NT2/D1 (cell line): ENCODE measurements around the gene NIPAL3.

Experiments used
- DNase-seq: peaks from one replicate; pipeline ENCODE4 v3.0.0-alpha.2; 2011; ENCODE audit warnings: low read depth, low spot score
- H3K27me3 ChIP-seq: 2 replicates; pipeline ENCODE4 v1.6.0; 2011; ENCODE audit warnings: mild to moderate bottlenecking; ENCODE audit not compliant: insufficient read length, insufficient read depth
- H3K36me3 ChIP-seq: 2 replicates; pipeline ENCODE4 v1.6.1; 2011; ENCODE audit warnings: mild to moderate bottlenecking, low read length, mixed read lengths; ENCODE audit not compliant: insufficient read depth, insufficient read length
- H3K4me1 ChIP-seq: 2 replicates; pipeline ENCODE4 v1.5.1; 2011; ENCODE audit not compliant: insufficient read depth, insufficient read length
- H3K4me3 ChIP-seq: 2 replicates; pipeline ENCODE4 v1.5.1; 2011; ENCODE audit warnings: low read depth; ENCODE audit not compliant: insufficient read length
- H3K9ac ChIP-seq: 2 replicates; pipeline ENCODE4 v1.6.0; 2011; ENCODE audit warnings: low read depth; ENCODE audit not compliant: insufficient read length
- H3K9me3 ChIP-seq: 2 replicates; pipeline ENCODE4 v1.5.1; 2011; ENCODE audit warnings: mild to moderate bottlenecking, low read length; ENCODE audit not compliant: insufficient read depth
- SUZ12 ChIP-seq: IDR thresholded peaks from 2 replicates; pipeline ENCODE4 v1.6.1; 2011; ENCODE audit not compliant: insufficient read length, insufficient read depth; ENCODE audit errors: extremely low read depth
- YY1 ChIP-seq: IDR thresholded peaks from 2 replicates; pipeline ENCODE4 v1.6.1; 2011; ENCODE audit not compliant: insufficient read length, insufficient read depth
- ZNF274 ChIP-seq: IDR thresholded peaks from 2 replicates; pipeline ENCODE4 v1.6.1; 2011; ENCODE audit warnings: mild to moderate bottlenecking, low read depth, low read length

The NIPAL3 gene

DNA sequence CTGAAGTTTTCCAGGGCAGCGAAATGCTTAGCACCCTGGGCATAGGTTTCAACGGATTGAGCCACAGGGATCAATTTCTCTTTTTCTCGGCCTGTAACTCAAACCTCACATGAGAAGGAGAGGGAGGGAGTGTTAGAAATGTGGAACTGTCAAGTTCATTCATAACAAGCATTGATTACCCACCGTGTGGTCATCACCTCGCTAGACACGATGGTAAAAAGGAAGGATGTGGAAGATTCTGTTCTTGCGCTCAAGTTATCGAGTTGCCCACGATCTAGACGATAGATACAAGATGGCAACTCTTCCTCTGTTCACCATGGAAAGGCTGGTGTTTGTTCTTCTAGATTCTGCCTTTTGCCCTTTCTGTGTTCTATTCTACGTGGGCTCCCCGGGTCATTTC, 83.0 kb downstream of the NIPAL3 start:
- no peaks in the 10 kb centered on the region for H3K9me3 ChIP-seq
- no peak for DNase-seq
- H3K4me1 ChIP-seq, result peaks cover 3% of the 10 kb centered on the region
- TF ChIP-seq YY1, result no peak
- no peak for TF ChIP-seq SUZ12
- TF ChIP-seq ZNF274, result no peak
- H3K4me3 ChIP-seq, result no peak overlapping the region
- no peaks in the 10 kb centered on the region for H3K27me3 ChIP-seq
- no peak overlapping the region for H3K9ac ChIP-seq
- H3K36me3 ChIP-seq, result no peaks in the 10 kb centered on the region

DNA sequence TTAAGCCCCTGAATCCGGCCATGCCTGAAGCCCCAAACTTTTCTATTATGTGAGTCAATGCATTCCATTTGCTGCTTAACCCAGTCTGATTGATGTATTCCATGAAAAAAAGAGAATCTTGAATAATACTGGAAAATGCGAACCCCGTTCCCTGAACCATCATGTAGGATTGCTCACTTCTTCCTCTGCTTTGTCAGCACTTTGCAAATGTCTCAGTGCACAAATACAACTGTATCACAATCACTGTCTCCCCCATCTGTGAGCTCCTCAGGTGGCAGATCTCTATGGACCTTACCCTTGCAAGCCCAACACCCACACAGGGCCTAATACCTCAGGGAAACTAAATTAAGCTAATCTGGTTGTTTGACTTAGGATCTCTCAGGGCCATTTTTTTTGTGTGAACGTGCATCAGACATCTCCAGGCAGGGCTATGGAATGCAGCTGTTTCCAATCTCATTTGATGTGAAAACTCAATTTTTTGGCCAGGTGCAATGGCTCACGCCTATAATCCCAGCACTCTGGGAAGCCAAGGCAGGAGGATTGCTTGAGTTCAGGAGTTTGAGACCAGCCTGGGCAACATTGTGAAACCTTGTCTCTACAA, 84.9 kb downstream of the NIPAL3 start:
- Histone ChIP-seq H3K36me3 (no peaks in the 10 kb centered on the region), H3K4me1 (peaks cover 3% of the 10 kb centered on the region), H3K4me3 (no peak overlapping the region), H3K9ac (no peak overlapping the region), H3K27me3 (no peaks in the 10 kb centered on the region), H3K9me3 (no peaks in the 10 kb centered on the region)
- TF ChIP-seq YY1 (no peak), SUZ12 (no peak), ZNF274 (no peak)
- no peak for DNase-seq

DNA sequence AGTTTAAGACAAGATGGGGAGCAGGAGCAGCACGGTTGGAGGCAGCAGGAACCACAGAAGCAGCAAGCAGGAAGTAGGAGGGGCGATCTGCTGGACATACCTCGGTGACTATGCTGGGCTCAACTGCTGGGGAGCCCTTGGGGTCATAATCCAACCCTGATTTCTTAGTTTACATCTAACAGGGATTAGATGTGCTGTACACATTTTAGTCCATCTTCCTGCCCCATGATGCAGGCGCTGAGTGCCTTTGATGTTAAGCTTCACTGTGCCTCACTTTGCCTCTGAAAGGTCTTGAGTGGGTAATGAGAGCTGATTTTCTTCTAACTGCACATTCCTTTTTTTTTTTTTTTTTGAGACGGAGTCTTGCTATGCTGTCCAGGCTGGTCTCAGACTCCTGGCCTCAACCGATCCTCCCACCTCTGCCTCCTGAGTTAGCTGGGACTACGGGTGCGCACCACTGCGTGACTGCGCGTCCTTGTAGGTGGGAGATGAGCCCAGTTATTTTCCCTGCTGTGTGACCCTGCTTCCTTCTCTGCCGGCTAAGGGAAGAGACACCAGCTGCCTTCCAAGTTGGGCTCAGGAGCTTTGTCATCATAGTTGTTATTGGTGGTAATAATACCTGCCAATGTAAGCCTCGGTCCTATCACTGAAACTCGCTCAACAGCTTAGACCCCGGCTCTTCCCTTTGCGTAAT, 85.9 kb downstream of the NIPAL3 start:
- no peak for DNase-seq
- Histone ChIP-seq H3K4me3 (peak overlapping the region; percentile 86), H3K27me3 (no peaks in the 10 kb centered on the region), H3K4me1 (peaks cover 3% of the 10 kb centered on the region), H3K9ac (peak overlapping the region; percentile 52), H3K36me3 (no peaks in the 10 kb centered on the region), H3K9me3 (no peaks in the 10 kb centered on the region)
- TF ChIP-seq SUZ12, result no peak
- no peak for TF ChIP-seq YY1
- TF ChIP-seq ZNF274, result no peak

DNA sequence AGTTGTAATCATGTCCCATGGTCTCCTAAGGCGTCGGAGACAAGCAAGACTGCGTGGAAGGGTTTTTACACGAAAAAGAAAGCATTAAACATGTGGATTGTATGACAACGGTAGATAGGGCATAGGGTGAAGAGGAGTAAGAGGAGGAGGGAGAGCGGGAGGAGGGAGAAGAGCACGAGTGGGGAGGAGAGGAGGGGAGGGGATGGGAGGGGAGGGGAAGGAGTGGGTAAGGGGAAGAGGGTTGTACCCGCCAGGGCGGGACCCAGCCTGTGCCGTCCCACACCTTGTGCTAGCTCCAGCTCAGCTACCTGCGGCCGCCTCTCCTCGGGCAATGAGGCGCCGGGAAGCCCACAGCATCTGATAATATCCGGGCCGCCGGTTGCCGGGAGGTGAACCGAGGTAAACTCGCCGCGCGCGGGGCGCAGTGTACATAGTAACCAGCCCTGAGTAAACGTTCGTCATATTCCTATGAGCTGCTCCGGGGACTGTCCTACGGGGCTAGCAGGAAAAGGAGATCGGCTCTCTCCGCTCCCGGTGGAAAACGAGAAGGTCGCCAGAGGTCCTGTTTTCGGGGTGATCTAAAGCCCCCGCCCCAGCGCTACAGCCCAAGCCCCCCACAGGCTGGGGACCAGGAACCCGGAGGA, 86.6 kb downstream of the NIPAL3 start:
- Histone ChIP-seq H3K4me3 (peak overlapping the region; percentile 86), H3K4me1 (peaks cover 6% of the 10 kb centered on the region), H3K9ac (peak overlapping the region; percentile 93), H3K36me3 (no peaks in the 10 kb centered on the region), H3K27me3 (no peaks in the 10 kb centered on the region), H3K9me3 (no peaks in the 10 kb centered on the region)
- DNase-seq, result no peak
- TF ChIP-seq ZNF274 (no peak), SUZ12 (no peak), YY1 (no peak)

DNA sequence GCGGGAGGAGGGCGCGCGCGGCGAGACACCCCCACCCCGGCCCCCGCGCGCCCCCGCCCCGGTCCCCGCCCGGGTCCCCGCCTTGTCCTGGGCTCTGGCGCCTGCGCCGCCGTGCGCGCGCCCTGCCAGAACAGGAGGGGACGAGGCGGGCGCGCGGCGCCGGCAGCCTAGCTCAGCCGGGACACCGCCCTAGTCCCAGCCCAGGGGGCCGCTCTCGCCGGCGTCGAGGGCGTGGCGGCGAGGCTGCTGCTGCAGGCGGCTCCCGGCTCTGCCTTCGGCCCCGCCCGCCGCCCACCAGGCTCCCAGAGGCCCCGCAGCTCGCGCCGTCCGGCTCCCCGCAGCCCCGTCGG, 87.1 kb downstream of the NIPAL3 start, which contains the start of gene RCAN3:
Gene RCAN3 (plus strand): TSS at position 128 of the 350 bp plus-strand sequence. CDS start 11,537 bp downstream, outside the sequence.
- H3K9me3 ChIP-seq, result no peaks in the 10 kb centered on the region
- no peaks in the 10 kb centered on the region for H3K27me3 ChIP-seq
- peak within 1 kb of the TSS; percentile 93 for H3K9ac ChIP-seq
- peak; percentile 93 for DNase-seq
- no peaks in the 10 kb centered on the region for H3K36me3 ChIP-seq
- H3K4me3 ChIP-seq, result peak within 1 kb of the TSS; percentile 86
- H3K4me1 ChIP-seq, result peaks cover 7% of the 10 kb centered on the region
- TF ChIP-seq SUZ12 (no peak), YY1 (no peak), ZNF274 (no peak)

DNA sequence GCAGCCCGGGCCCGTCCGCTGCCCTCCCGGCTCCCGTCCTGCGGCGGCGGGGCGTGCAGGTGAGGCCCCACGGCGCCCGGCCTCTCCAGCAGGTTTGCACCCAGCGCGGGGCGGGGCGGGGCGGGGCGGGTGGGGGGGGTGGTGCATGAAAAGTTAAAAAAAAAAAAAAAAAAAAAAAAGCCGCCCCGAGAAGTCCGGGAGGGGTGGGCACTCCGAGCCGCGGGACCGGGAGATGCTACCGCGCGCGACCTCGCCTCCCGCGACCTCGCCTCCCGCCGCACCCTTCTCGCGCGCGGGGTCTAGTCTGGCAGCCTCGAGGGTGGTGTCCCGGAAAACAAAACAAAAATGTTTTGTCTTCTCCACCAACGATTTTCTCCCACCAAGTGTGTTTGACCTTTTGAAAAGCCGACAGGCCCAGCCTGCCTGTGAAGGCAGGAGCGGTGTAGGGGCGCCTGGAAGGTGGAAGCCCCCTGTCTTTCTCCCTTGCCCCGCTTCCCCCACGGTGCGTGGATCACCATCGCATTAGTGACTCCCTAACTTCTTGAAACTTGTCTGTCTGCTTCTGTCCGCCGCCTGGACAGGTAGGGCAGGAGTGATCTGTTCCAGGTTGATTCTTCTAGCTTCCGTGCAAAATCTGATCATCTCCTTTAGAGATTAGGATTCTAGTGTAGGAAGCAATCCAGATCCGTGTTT, 87.6 kb downstream of the NIPAL3 start:
- Histone ChIP-seq H3K4me3 (peak overlapping the region; percentile 86), H3K9me3 (no peaks in the 10 kb centered on the region), H3K4me1 (peaks cover 7% of the 10 kb centered on the region), H3K36me3 (no peaks in the 10 kb centered on the region), H3K27me3 (no peaks in the 10 kb centered on the region), H3K9ac (peak overlapping the region; percentile 81)
- TF ChIP-seq ZNF274, result no peak
- no peak for TF ChIP-seq YY1
- no peak for TF ChIP-seq SUZ12
- DNase-seq, result no peak

DNA sequence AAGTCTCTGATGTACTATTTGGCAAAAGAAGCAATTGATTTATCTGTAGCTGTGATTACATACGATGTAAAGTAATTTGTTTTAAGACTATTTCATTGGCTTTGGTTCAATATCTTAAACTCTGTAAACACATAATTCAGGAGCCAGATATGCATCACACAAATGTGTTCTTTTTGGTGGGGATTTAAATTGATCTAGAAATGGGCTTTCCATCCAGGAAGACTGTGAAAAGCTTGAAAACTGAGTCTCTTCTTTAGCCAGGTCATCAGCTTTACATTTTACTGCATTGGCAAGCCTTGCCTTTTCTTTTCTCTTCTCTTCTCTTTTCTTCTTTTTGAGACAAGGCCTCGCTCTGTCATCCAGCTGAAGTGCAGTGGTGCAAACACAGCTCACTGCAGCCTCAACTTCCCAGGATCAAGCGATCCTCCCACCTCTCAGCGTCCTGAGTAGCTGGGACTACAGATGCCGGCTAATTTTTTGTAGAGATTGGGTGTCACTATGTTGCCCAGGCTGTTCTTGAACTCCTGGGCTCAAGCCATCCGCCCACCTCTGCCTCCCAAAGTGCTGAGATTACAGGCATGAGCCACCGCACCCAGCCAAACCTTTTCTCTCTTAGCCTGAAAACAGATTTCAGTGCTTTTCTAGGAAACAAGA, 88.4 kb downstream of the NIPAL3 start:
- Histone ChIP-seq H3K4me3 (peak overlapping the region; percentile 86), H3K9ac (peak overlapping the region; percentile 81), H3K9me3 (no peaks in the 10 kb centered on the region), H3K36me3 (no peaks in the 10 kb centered on the region), H3K27me3 (no peaks in the 10 kb centered on the region), H3K4me1 (peaks cover 7% of the 10 kb centered on the region)
- TF ChIP-seq YY1 (no peak), SUZ12 (no peak), ZNF274 (no peak)
- no peak for DNase-seq
